Fibroblast of peridontal ligament (primary cell): ENCODE data around the gene MERTK.
A peak's percentile ranks its signal among the peaks of the same experiment; 100 is the strongest.
"Not testable (repeated sequence)": the region's sequence is repeated elsewhere in the genome, so short reads cannot be mapped to it uniquely, and the experiment has no call there.

Source experiments
- DNase-seq: peaks from one replicate; pipeline ENCODE4 v3.0.0-alpha.2; 2010; ENCODE audit errors: extremely low read depth

Gene MERTK

GRCh38 chr2:111897924-111898702, at the start of gene MERTK:
Gene MERTK (plus strand): TSS chr2:111898607. CDS start chr2:111898736, 129 bp downstream.
- DNase-seq: no peak

GRCh38 chr2:111850646-111851045, 47.8 kb upstream of the MERTK start:
- DNase-seq: peak; percentile 38

DNA sequence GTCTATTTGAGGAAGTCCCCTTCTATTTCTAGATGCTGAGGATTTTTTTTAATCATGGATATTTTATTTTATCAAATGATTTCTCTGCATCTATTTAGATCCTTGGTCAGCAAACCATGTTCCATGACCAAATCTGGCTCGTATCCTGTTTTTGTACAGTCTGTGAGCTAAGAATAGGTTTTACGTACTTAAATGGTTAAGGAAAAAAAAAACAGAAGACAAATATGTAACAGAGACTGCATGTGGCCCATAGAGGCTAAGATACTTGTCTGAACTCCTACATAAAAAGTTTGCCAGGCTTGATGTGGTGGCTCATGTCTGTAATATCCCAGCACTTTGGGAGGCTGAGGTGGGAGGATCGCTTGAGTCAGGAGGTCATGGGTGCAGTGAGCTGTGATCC, 45.9 kb upstream of the MERTK start:
- peak; percentile 46 for DNase-seq

- not testable (repeated sequence) for DNase-seq
Measured at GRCh38 chr2:111860005-111860404, 38.4 kb upstream of the MERTK start.

GRCh38 chr2:111865124-111865523, 33.3 kb upstream of the MERTK start:
- DNase-seq: not testable (repeated sequence)

- DNase-seq: not testable (repeated sequence)
Measured at GRCh38 chr2:111872806-111873205, 25.6 kb upstream of the MERTK start.

DNA sequence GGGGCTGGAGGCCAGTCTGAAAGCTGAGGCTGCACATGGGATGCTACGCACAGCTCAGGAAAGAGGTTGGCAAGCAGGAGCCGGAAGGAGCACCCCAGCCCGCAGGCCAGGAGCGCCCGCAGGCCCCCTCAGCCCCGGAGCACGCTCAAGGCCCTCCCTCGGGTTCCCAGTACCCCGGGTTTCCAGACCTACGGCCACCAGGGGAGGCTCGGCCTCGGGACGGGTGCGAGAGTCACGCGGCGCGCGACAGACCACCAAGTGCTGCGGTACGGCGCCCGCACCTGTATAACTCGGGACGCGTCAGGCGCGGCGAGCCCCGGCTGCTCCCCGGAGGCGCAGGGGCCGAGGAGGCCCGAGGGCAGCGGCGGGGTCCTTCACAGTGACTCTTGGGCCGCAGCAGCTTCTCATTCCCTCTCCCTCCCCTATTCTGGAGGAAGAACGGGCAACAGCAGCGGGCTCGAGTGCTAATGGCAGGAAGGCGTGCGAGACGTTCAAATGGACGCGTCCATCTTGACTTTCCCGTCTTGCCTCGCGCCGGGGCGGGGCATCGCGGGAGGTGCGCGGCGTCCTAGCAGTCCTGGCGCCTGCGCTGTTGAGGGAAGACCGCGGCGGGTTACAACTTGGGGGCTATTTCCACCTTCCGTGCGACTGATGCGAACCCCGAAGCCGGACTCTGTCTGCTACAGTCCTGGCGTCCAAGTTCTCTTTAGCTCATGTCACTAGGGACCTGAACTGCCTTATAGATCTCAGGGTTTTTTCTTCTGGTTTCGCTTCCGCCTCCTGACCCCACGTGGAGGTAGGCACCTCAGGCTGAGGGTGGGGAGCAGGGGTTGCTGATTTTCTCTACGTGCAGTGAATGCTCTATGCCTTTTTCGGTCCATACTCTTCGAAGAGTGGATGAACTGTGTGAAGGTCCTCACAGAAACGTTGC, 14.5 kb upstream of the MERTK start, which contains the start of gene ANAPC1:
Gene ANAPC1, minus strand, starts transcription at position 533 of the 931 bp plus-strand sequence. CDS start 3,368 bp downstream, outside the sequence.
- DNase-seq: peak; percentile 61

- DNase-seq: no peak
Measured at GRCh38 chr2:111884592-111884964, 13.8 kb upstream of the MERTK start.

DNA sequence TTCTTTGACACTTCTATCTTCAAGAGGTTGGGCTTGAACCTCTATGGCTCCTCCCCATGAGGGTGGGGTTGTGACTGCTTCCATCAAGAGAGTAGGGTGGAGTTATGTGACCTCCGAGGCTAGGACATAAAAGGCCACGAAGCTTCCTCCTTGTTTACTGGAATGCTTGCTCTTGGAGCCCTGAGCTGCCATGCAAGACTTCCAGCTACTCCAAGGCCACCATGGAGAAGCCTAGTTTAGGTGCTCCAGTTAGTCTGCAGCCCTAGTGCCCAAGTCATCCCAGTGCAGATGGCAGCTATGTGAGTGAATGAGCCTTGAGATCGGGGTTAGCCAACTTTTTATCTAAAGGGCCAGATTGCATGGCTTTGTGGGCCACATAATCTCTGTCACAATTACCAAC, 2.4 kb upstream of the MERTK start:
- no peak for DNase-seq

DNA sequence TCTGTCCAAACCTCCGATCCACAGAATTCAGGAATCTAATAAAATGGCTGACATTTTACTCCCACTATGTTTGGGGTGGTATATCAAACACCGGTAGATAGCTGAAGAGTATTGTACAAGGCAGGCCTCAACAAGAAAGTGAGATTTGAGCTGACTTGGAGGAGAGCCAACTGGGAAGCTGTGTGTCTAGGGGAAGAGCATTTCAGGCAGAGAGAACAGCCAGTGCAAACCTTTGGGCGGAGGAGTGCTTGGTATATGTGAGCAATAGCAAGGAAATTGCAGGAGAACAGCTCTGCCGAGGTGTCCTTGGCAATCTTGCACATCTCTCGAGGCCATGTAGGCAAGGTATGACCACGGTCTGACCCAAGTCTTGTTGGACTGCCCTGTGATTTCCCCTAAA, 1.8 kb upstream of the MERTK start:
- DNase-seq: no peak

DNA sequence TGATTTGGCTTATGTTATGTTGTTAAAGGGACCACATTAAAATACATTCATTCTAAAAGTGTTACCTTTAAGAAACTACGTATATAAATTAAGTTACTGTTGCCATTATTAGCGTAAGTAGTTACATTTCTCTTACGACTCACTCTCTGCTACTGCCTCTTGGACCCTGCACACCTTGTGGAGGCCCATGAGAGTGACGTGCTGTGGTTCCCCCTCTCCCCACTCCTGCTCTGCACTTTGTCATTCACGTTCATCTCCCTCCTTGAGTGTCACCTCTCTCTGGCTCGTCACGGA, 830 bp upstream of the MERTK start:
- DNase-seq: no peak

DNA sequence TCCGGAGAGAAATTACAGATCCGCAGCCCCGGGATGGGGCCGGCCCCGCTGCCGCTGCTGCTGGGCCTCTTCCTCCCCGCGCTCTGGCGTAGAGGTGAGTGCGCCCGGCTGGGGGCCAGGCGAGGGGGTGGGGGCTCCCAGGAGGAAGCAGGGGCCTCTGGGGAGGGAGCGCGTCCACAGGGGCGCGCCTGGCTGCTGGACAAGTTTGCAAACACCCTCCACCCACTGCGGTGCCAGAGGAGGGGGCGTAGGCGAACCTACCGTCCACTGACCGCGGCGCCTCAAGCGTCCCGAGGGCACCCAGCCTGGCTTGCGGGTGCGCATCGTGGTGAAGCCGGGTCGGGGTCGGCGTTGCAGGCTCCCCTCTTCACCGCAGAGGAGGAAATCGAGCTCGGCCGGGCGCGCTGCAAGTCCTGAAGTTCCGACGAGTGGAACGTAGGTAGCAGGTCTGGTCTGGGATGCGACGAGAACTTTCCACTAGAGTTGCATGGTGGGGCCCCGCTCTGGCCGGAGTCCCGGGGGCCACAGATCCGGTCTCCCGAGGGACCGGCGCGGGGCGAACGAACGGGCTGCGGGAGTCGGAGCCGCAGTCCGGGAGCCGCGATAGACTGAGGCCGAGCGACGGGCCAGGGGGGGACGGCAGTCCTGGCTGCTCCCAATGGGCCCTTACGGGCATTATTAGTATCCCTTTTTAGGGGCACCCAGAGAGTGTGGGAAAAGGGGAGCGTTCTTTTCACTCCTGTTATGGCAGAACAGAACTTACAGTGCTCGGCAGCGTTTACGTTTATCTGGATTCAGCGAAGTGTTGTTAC, 502 bp downstream of the MERTK start:
- DNase-seq: no peak

- peak; percentile 52 for DNase-seq
Measured at GRCh38 chr2:111900859-111901258, 2.5 kb downstream of the MERTK start.

- DNase-seq: no peak
Measured at GRCh38 chr2:111903516-111903915, 5.1 kb downstream of the MERTK start.

DNA sequence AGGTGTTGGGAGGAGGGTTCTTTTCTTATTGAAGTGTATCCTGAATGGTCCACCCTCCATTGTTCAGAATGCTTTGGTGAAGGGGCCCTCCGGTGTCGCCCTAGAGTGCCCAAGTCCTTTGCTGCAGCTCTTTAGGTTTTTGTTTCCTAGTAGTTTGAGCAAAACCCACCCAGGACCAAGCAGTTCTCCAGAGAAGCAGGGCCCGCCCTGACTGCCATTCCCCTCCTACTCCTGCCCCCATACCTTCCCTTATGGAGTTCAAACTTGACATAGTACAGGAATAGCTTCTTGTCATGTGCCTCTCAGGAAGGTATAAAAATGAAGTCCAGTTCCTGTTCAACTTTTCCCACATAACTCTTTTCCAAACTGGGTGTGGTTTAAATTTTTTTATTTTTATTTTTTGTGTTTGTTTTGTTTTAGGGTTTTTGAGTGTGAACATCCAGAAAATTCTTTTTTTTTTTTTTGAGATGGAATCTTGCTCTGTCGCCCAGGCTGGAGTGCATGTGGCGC, 5.6 kb downstream of the MERTK start:
- no peak for DNase-seq

GRCh38 chr2:111904726-111905474, 6.5 kb downstream of the MERTK start:
- DNase-seq: no peak

GRCh38 chr2:111905475-111905869, 7.1 kb downstream of the MERTK start:
- DNase-seq: not testable (repeated sequence)

DNA sequence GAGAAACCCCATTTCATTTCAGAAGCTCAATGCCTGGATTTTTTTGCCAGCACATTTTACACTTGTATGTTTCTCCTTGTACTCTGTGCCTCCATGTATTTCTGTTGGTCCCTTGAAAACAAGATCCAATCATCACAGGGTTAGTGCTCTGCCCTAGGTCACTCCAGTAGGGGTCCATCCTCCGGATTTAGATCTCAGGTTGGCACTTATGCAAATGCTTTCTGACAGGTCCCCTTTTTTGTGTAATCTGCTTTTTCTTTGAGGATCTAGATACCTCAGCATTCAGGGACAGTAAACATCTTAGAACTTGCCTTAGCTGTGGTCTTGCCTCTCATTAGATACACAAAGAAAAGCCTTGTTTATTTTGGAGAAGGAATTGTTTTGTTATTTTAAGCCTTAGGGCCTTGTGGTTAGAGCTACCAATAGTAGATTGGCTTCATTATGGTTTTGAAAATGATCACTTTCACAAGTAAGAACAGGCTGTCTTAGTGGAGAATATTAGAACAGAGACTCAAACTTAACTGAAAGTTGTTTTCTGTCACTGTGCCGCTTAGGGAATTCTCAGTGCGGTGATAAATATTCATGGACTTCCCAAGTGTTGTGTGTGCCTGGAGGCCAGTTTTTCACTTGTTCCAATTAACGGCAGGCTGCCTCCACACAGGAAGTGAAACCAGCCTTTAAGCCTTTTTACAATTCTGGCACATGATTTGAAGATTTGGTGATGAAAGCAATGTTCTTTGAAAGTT, 7.8 kb downstream of the MERTK start:
- DNase-seq: no peak

DNA sequence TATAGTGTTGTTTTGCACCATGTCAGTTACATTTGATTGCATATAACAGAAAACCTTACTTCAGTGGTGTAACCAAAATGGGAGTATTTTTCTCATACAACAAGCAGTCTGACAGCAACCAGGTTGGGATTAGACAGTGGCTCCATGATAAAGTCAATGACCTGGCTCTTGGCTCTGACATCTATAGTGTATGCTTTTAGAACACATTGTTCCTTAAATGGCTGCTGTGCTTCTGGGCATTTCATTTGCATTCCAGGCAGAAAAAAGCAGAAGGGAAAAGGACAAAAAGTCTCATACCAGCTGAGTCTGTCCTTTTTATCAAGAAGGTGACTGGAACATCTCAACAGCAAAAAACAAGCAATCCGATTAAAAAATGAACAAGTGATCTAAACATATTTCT, 10.2 kb downstream of the MERTK start:
- DNase-seq: no peak

DNA sequence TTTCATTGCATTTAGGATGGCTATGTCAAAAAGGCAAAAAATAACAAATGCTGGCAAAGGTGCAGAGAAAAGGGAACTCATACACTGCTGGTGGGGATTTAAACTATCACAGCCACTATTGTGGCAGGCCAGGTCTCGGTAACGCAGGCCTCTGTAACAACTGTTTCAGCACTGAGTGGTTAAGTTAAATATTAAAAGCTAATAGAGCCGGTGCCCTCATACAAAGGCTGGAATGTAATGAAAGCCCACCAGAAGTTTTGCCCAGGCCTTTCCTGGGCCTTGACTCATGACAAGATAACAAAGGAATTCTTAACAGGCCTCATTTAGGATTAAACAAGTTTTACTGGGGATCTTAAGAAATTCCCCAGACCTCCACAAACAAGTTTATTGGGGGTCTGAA, 10.7 kb downstream of the MERTK start:
- no peak for DNase-seq
